H9 (cell line): ENCODE results near the gene CCL11. TPM values are rescaled to one million over a fixed set of nuclear protein-coding genes. Genes with fewer than 3 reads are reported as not detected.

Experiments used
- DNase-seq: peaks from one replicate; pipeline ENCODE4 v3.0.0-alpha.2; 2017
- H2AFZ ChIP-seq: one replicate; pipeline ENCODE4 v1.6.1; 2013; ENCODE audit warnings: mild to moderate bottlenecking, low read length, control low read depth, moderate library complexity
- H2AK5ac ChIP-seq: 2 replicates; pipeline ENCODE4 v1.6.1; 2013; ENCODE audit warnings: low read length, control low read depth, mixed read lengths; ENCODE audit not compliant: insufficient read length
- H2BK120ac ChIP-seq: one replicate; pipeline ENCODE4 v1.6.1; 2013; ENCODE audit warnings: low read depth, mild to moderate bottlenecking, low read length, control low read depth, inconsistent platforms; ENCODE audit not compliant: poor library complexity, severe bottlenecking
- H2BK12ac ChIP-seq: 2 replicates; pipeline ENCODE4 v1.6.1; 2013; ENCODE audit warnings: low read length, control low read depth, mixed read lengths, low read depth; ENCODE audit not compliant: insufficient read length
- H2BK15ac ChIP-seq: 2 replicates; pipeline ENCODE4 v1.6.1; 2013; ENCODE audit warnings: low read depth, low read length, control low read depth
- H2BK20ac ChIP-seq: one replicate; pipeline ENCODE4 v1.6.1; 2013; ENCODE audit warnings: low read depth, mild to moderate bottlenecking, low read length, control low read depth, inconsistent platforms; ENCODE audit not compliant: poor library complexity, severe bottlenecking
- H2BK5ac ChIP-seq: 2 replicates; pipeline ENCODE4 v1.6.1; 2013; ENCODE audit warnings: low read length, control low read depth, mixed read lengths; ENCODE audit not compliant: insufficient read length
- H3K14ac ChIP-seq: 2 replicates; pipeline ENCODE4 v1.6.1; 2013; ENCODE audit warnings: low read length, control low read depth; ENCODE audit not compliant: insufficient read depth
- H3K18ac ChIP-seq: 2 replicates; pipeline ENCODE4 v1.6.1; 2013; ENCODE audit warnings: low read depth, mild to moderate bottlenecking, mixed read lengths, low read length, control low read depth; ENCODE audit not compliant: insufficient read length
- H3K23ac ChIP-seq: 2 replicates; pipeline ENCODE4 v1.6.1; 2013; ENCODE audit warnings: low read length, control low read depth, mixed read lengths, low read depth; ENCODE audit not compliant: insufficient read length
- H3K23me2 ChIP-seq: 2 replicates; pipeline ENCODE4 v1.6.1; 2013; ENCODE audit warnings: low read depth, mild to moderate bottlenecking, mixed read lengths, low read length, control low read depth; ENCODE audit not compliant: insufficient read length, poor library complexity, severe bottlenecking
- H3K27ac ChIP-seq: 2 replicates; pipeline ENCODE4 v1.5.1; 2013; ENCODE audit warnings: low read length, control low read depth, mixed read lengths, low read depth; ENCODE audit not compliant: insufficient read length
- H3K27me3 ChIP-seq: 2 replicates; pipeline ENCODE4 v1.6.1; 2013; ENCODE audit warnings: low read length, control low read depth, inconsistent platforms; ENCODE audit not compliant: insufficient read depth
- H3K4ac ChIP-seq: 2 replicates; pipeline ENCODE4 v1.6.1; 2013; ENCODE audit warnings: low read depth, mild to moderate bottlenecking, control low read depth, inconsistent platforms, low read length, moderate library complexity
- H3K4me1 ChIP-seq: 2 replicates; pipeline ENCODE4 v1.6.1; 2013; ENCODE audit warnings: low read length, control low read depth, inconsistent platforms; ENCODE audit not compliant: insufficient read depth
- H3K4me2 ChIP-seq: 2 replicates; pipeline ENCODE4 v1.6.1; 2013; ENCODE audit warnings: low read length, control low read depth, mixed read lengths; ENCODE audit not compliant: insufficient read length, insufficient read depth
- H3K56ac ChIP-seq: 2 replicates; pipeline ENCODE4 v1.6.1; 2013; ENCODE audit warnings: low read depth, mild to moderate bottlenecking, mixed read lengths, low read length, control low read depth; ENCODE audit not compliant: insufficient read length
- H3K79me1 ChIP-seq: 2 replicates; pipeline ENCODE4 v1.6.1; 2013; ENCODE audit warnings: low read depth, mild to moderate bottlenecking, moderate library complexity, low read length, control low read depth, inconsistent platforms; ENCODE audit not compliant: insufficient read depth, poor library complexity, severe bottlenecking
- H3K79me2 ChIP-seq: 2 replicates; pipeline ENCODE4 v1.6.1; 2013; ENCODE audit warnings: low read length, control low read depth, inconsistent platforms; ENCODE audit not compliant: insufficient read depth
- H3K9ac ChIP-seq: 2 replicates; pipeline ENCODE4 v1.6.1; 2013; ENCODE audit warnings: low read length, control low read depth, mixed read lengths; ENCODE audit not compliant: insufficient read length; ENCODE audit errors: extremely low read depth
- H3K9me3 ChIP-seq: one replicate; pipeline ENCODE4 v1.6.1; 2013; ENCODE audit warnings: low read depth, low read length, inconsistent platforms; ENCODE audit not compliant: control insufficient read depth
- H3T11ph ChIP-seq: one replicate; pipeline ENCODE4 v1.6.1; 2013; ENCODE audit warnings: mild to moderate bottlenecking, low read length, control low read depth, inconsistent platforms
- H4K20me1 ChIP-seq: one replicate; pipeline ENCODE4 v1.6.1; 2013; ENCODE audit not compliant: control insufficient read depth, insufficient read length, insufficient read depth
- H4K5ac ChIP-seq: 2 replicates; pipeline ENCODE4 v1.6.1; 2013; ENCODE audit warnings: low read depth, mild to moderate bottlenecking, mixed read lengths, low read length, control low read depth; ENCODE audit not compliant: insufficient read length
- H4K8ac ChIP-seq: replicated peaks from 2 replicates; pipeline ENCODE4 v1.6.1; 2013; ENCODE audit warnings: low read length, control low read depth, mixed read lengths, low read depth; ENCODE audit not compliant: insufficient read length
- H4K91ac ChIP-seq: 2 replicates; pipeline ENCODE4 v1.6.1; 2013; ENCODE audit warnings: low read depth, mild to moderate bottlenecking, moderate library complexity, mixed read lengths, low read length, control low read depth; ENCODE audit not compliant: insufficient read length
- H3K27ac Mint-ChIP-seq, 3 experiments: 2 replicates in 2 of 3; 3 replicates in 1 of 3; pipeline ENCODE4 v1.8.0; 2020 to 2021; ENCODE audit warnings: mixed read lengths in 3 of 3, mild to moderate bottlenecking in 1 of 3, moderate library complexity in 1 of 3
- H3K27me3 Mint-ChIP-seq: 2 replicates; pipeline ENCODE4 v1.8.0; 2021; ENCODE audit warnings: low read depth, mild to moderate bottlenecking, moderate library complexity, mixed read lengths
- H3K36me3 Mint-ChIP-seq, 3 experiments: 2 replicates in 2 of 3; 3 replicates in 1 of 3; pipeline ENCODE4 v1.8.0; 2020 to 2021; ENCODE audit warnings: low read depth in 3 of 3, mixed read lengths in 3 of 3; ENCODE audit not compliant: insufficient read depth in 1 of 3
- H3K4me1 Mint-ChIP-seq, 2 experiments: 2 replicates each; pipeline ENCODE4 v1.8.0; 2020; ENCODE audit warnings: mixed read lengths in 2 of 2
- H3K4me3 Mint-ChIP-seq, 2 experiments: 2 replicates in 1 of 2; 3 replicates in 1 of 2; pipeline ENCODE4 v1.8.0; 2020 to 2021; ENCODE audit warnings: mild to moderate bottlenecking in 2 of 2, mixed read lengths in 2 of 2, moderate library complexity in 1 of 2
- H3K9me3 Mint-ChIP-seq, 2 experiments: 2 replicates in 1 of 2; 3 replicates in 1 of 2; pipeline ENCODE4 v1.8.0; 2020; ENCODE audit warnings: mild to moderate bottlenecking in 2 of 2, mixed read lengths in 2 of 2, moderate library complexity in 1 of 2
- WGBS: extraction: QIAGEN DNeasy Blood & Tissue Kit; methylation state at CpG from one replicate; pipeline ENCODE4 v1.1.7; 2013; ENCODE audit warnings: missing lambda C conversion rate, low lambda C conversion rate, mixed read lengths; ENCODE audit not compliant: insufficient read length; ENCODE audit errors: extremely low coverage; 5-methylcytosine and 5-hydroxymethylcytosine counted together
- total RNA-seq: library from RNA; stranded (reverse); gene quantifications from 2 replicates; pipeline ENCODE4 v1.2.1, GENCODE V29; 2021
- TF ChIP-seq, protein P1 (sequence below): fragments of 200-600 bp; sonication (generic); conservative IDR thresholded peaks from 3 replicates; pipeline ENCODE4 v1.8.0; 2021; ENCODE audit warnings: antibody characterized with exemption, mild to moderate bottlenecking

Gene CCL11
- total RNA-seq, 1 experiment from 2014 or later, result not detected

DNA sequence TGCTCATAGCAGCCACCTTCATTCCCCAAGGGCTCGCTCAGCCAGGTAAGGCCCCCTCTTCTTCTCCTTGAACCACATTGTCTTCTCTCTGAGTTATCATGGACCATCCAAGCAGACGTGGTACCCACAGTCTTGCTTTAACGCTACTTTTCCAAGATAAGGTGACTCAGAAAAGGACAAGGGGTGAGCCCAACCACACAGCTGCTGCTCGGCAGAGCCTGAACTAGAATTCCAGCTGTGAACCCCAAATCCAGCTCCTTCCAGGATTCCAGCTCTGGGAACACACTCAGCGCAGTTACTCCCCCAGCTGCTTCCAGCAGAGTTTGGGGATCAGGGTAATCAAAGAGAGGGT is 30.2 kb upstream of the CCL11 start:
- H3K27me3 Mint-ChIP-seq, result peaks cover 14% of the 10 kb centered on the region
- H2AK5ac ChIP-seq, result no peak overlapping the region
- peak overlapping the region; percentile 74 to 98 (median 96); a peak in 6 of 7 replicates for H3K27ac Mint-ChIP-seq
- WGBS, result no CpG with 5 or more reads among the region's 5 CpGs
- H2BK15ac ChIP-seq, result no peak overlapping the region
- no peak overlapping the region for H3K27ac ChIP-seq
- H4K8ac ChIP-seq, result no peak overlapping the region
- H3K9ac ChIP-seq, result peak overlapping the region; percentile 27
- H4K5ac ChIP-seq, result no peak overlapping the region
- H3K56ac ChIP-seq, result no peak overlapping the region
- peaks cover 46 to 50% of the 10 kb centered on the region in 2 experiments for H3K4me1 Mint-ChIP-seq
- H3K9me3 ChIP-seq, result no peaks in the 10 kb centered on the region
- H3K4ac ChIP-seq, result no peak overlapping the region
- H2AFZ ChIP-seq, result no peak overlapping the region
- TF ChIP-seq, protein P1, sequence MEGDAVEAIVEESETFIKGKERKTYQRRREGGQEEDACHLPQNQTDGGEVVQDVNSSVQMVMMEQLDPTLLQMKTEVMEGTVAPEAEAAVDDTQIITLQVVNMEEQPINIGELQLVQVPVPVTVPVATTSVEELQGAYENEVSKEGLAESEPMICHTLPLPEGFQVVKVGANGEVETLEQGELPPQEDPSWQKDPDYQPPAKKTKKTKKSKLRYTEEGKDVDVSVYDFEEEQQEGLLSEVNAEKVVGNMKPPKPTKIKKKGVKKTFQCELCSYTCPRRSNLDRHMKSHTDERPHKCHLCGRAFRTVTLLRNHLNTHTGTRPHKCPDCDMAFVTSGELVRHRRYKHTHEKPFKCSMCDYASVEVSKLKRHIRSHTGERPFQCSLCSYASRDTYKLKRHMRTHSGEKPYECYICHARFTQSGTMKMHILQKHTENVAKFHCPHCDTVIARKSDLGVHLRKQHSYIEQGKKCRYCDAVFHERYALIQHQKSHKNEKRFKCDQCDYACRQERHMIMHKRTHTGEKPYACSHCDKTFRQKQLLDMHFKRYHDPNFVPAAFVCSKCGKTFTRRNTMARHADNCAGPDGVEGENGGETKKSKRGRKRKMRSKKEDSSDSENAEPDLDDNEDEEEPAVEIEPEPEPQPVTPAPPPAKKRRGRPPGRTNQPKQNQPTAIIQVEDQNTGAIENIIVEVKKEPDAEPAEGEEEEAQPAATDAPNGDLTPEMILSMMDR, result no peak
- no peaks in the 10 kb centered on the region for H3K79me1 ChIP-seq
- H2BK12ac ChIP-seq, result no peak overlapping the region
- H4K91ac ChIP-seq, result no peak overlapping the region
- H2BK20ac ChIP-seq, result no peak overlapping the region
- H3K4me2 ChIP-seq, result peak overlapping the region; percentile 60
- peaks cover 9% of the 10 kb centered on the region for H3K23me2 ChIP-seq
- H3K23ac ChIP-seq, result no peak overlapping the region
- H3T11ph ChIP-seq, result no peak overlapping the region
- H3K14ac ChIP-seq, result no peak overlapping the region
- H3K79me2 ChIP-seq, result no peaks in the 10 kb centered on the region
- peaks cover 0 to 2% (median 2%) of the 10 kb centered on the region in 3 experiments; a peak in 2 of 7 replicates for H3K36me3 Mint-ChIP-seq
- H3K9me3 Mint-ChIP-seq, result no peaks in the 10 kb centered on the region
- H3K18ac ChIP-seq, result no peak overlapping the region
- H3K27me3 ChIP-seq, result no peaks in the 10 kb centered on the region; the same call in 1 of the 2 replicates
- no peaks in the 10 kb centered on the region for H4K20me1 ChIP-seq
- H2BK120ac ChIP-seq, result no peak overlapping the region
- H2BK5ac ChIP-seq, result no peak overlapping the region
- H3K4me1 ChIP-seq, result peaks cover 4% of the 10 kb centered on the region; the same call in 1 of the 2 replicates
- peak overlapping the region; percentile 59 to 78 for H3K4me3 Mint-ChIP-seq
- no peak for DNase-seq
